Body of pancreas (tissue), 4 donors: ENCODE data around the gene COL23A1.

Experiments used
- POLR2A ChIP-seq, 3 donors: fragments of 450-650 bp; IDR thresholded peaks; one replicate each; pipeline ENCODE4 v1.6.1; 2016; ENCODE audit warnings: antibody characterized with exemption in 3 of 3, mild to moderate bottlenecking in 2 of 3
- TF ChIP-seq, protein P1 (sequence below), 7 experiments: fragments of 450-650 bp in 4 of 7; fragments of 200-600 bp in 3 of 7; sonication (generic) in 3 of 7; IDR thresholded peaks; one replicate each; pipeline ENCODE4 v1.5.1; 2016 to 2019; ENCODE audit warnings: antibody characterized with exemption in 7 of 7

DNA sequence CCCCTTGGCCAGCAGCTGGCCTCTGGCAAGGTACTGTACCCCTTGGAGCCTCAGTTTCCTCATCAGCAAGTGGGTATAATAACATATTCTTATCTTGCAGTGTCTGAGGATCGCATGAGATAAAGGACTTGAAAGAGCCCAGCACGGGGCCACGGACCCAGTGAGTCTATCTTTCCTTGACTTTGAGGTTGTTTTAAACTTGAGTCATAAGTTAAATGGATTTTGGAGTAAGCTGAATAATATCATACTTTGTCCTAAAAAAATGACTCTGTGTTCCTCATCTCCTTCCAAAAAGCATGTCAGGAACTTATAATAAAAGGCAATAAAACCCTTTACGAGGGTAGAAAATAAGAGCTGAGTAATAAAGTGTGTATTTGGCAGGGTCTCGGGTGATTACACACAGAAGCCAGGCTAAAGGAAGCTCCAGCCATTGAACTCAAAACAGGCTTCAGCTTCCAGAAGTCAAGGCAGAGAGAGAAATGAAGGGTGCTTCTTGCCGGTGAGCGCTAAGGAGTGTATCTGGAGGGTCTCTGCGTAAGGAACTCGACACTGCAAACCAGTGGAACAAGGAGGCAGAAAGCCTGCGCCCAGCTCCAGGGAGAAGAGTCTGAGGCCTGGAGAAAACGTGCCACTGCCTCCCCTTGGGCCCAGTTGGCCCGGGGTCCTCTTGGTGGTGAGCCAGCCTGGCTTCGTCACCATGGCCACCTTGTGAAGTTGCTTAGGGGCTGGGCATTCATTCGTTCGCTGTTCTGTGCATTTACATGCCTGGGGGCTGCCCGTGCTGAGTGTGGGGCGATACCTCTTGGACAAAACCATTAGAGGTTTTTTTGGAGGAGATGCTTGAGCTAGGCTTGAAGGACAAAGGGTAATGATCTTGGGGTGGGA lies 285.2 kb downstream of the COL23A1 start:
- TF ChIP-seq POLR2A (IDR thresholded peaks at IDR 0.05), result no peak
- TF ChIP-seq, protein P1, sequence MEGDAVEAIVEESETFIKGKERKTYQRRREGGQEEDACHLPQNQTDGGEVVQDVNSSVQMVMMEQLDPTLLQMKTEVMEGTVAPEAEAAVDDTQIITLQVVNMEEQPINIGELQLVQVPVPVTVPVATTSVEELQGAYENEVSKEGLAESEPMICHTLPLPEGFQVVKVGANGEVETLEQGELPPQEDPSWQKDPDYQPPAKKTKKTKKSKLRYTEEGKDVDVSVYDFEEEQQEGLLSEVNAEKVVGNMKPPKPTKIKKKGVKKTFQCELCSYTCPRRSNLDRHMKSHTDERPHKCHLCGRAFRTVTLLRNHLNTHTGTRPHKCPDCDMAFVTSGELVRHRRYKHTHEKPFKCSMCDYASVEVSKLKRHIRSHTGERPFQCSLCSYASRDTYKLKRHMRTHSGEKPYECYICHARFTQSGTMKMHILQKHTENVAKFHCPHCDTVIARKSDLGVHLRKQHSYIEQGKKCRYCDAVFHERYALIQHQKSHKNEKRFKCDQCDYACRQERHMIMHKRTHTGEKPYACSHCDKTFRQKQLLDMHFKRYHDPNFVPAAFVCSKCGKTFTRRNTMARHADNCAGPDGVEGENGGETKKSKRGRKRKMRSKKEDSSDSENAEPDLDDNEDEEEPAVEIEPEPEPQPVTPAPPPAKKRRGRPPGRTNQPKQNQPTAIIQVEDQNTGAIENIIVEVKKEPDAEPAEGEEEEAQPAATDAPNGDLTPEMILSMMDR (IDR thresholded peaks at IDR 0.05), result no peak
